D721Med (cell line): ENCODE results near the gene TXNDC11.

Source experiments
- DNase-seq: peaks from one replicate; pipeline ENCODE4 v3.0.0; 2011; ENCODE audit warnings: low spot score; ENCODE audit not compliant: insufficient read length
- FAIRE-seq: peaks from 2 replicates; lab custom pipeline; 2011; peaks lifted over from hg19 to GRCh38; lab: Jason Lieb, UNC
- CTCF ChIP-seq: IDR thresholded peaks from 2 replicates; pipeline ENCODE4 v1.5.1; 2012; ENCODE audit warnings: mild to moderate bottlenecking, control low read depth; ENCODE audit not compliant: insufficient read depth; ENCODE audit errors: missing control alignments

TXNDC11 gene

GRCh38 chr16:11689031-11689840, 53.4 kb downstream of the TXNDC11 start:
- no peak for DNase-seq
- TF ChIP-seq CTCF = no peak
- FAIRE-seq = no peak

GRCh38 chr16:11688520-11688886, 54.2 kb downstream of the TXNDC11 start:
- no peak for FAIRE-seq
- no peak for TF ChIP-seq CTCF
- DNase-seq = no peak

DNA sequence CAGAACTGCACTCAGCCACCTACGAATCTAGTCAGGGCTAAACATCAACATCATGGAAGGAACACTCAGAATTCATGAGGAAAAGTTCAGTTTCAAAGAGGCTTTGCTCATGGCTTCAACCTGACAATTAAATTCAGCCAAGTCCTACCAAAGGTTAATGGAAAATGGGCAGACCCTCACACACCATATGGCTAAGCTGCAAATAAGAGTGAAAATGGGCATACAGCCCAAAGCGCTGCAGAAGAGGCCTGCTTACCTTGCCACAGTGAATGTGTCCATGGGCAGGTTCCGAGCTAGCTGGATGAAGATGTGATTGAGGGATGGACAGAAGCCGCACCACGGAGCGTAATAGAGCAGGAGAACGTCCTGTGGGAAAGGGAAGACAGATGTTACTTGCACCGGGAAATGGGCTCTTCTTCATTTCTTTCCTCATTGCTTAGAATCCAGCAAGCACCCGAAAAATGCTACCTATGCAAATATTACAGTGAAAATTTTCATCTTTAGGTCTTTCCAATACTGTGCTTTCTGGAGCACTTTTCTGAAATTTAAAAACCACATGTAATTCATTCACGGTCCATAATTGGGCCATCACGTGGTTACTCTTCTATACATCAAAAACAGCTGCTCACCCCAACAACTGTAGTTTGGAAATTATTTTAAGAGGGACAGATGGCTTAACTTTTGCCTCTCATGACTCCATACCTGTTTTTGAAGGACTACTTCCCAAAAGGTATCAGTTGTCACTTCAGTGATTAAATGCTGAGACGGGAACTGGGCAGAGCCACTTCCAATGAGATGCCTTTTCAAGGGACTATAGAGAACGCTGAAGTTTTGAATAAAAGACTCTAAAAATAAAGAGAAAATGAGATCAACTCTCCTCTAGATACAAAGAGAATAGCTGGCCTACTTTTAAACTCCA, 54.8 kb downstream of the TXNDC11 start:
- no peak for DNase-seq
- no peak for TF ChIP-seq CTCF
- no peak for FAIRE-seq

DNA sequence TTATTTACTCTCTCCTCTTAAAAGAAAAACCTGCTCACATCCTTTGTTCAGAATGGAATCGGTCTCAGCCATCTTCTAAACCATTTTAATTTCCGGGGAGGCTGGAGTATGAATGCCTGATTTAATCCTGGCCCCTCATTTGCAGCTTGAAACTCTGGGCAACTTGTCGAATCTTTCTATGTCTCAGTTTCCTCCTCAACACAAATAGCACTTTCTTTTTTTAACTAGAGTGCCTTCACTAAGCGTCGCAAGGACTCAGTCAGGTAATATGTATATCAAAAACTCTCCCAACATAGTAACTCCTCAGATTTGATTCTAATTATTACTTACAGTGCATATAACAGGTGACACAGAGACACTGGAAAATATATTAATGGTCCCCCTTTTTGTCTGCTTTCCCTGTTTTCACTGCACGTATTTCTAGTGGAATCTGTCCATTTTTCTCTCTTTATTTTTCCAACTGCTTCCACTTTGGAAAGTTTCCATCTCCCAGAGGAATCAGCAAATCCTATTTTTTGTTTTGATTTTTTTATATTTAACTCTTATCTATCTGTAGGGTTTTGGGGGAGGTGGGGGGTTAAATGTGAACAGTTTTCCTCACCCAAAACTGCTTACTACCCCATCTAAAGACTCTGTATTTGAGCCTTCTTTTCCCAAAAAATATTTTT, 55.8 kb downstream of the TXNDC11 start:
- DNase-seq (no peak), FAIRE-seq (no peak)
- no peak for TF ChIP-seq CTCF

DNA sequence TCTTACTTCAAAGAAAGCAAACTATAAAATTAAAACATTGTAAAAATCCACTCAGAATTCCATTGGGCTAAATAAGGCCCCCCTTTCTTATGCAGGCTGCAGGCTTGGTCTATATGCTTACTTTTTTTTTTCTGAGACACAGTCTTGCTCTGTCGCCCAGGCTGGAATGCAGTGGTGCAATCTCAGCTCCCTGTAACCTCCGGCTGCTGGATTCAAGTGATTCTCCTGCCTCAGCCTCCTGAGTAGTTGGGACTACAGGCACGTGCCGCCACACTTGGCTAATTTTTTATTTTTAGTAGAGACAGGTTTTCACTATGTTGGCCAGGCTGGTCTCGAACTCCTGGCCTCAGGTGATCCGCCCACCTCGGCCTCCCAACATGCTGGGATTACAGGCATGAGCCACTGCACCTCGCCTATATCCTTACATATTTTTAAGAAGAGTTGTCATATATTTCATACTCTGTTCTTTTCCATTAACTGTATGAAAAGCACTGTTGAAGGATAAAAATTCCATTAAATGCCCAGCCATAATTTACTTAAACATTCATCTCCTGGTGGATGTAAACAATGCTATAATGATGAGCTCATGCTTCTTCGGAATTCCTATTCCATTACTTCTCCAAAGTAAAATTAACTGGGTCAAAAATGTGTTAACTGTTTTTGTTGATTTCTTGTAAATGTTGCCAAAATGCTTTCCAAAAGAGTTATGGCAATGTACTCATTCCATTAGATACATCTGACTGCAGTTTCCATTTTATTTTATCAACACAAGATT, 56.6 kb downstream of the TXNDC11 start:
- DNase-seq (no peak), FAIRE-seq (no peak)
- TF ChIP-seq CTCF = no peak

- DNase-seq (no peak), FAIRE-seq (no peak)
- no peak for TF ChIP-seq CTCF
These were observed 58.2 kb downstream of the TXNDC11 start for GRCh38 chr16:11684231-11685025.
